GM21723 (cell line): ENCODE data around the gene PLCH2.
"Not testable (repeated sequence)": the region's sequence is repeated elsewhere in the genome, so short reads cannot be mapped to it uniquely, and the experiment has no call there.

ENCODE experiments used
- ATAC-seq: cut with Tn5 transposase; IDR thresholded peaks from one replicate; pipeline ENCODE4 v1.9.1; 2021; ENCODE audit warnings: mild to moderate bottlenecking, moderate library complexity; ENCODE audit not compliant: unreplicated experiment

The PLCH2 gene

DNA sequence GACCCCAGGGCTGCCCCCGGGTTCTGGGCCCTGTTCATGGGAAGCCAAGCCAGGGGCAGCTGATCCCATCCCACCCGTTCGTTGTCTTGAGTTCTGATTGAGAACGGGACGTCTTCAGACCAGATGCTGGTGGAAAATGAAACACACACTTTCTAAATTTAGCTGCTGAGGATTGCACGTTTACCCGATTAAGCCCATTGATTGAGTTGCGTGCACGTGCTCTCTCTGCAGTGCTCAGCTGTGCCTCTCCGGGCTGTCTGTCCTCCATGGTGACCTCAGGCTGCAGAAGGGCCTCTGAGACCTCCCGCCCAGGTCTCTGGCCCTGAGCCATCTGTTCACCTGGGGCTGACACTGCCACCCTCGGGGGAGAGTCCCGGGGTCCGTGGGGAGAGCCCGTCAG, 36.7 kb upstream of the PLCH2 start:
- no peak for ATAC-seq

DNA sequence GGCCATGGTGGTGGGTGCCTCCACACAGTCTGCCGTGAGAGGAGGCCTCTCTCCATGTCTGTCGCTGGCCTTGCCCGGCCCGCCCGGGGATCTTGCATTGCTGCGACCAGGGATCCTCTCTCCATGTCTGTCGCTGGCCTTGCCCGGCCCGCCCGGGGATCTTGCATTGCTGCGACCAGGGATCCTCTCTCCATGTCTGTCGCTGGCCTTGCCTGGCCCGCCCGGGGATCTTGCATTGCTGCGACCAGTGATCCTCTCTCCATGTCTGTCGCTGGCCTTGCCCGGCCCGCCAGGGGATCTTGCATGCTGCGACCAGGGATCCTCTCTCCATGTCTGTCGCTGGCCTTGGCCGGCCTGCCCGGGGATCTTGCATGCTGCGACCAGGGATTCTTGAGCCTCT, 35.7 kb upstream of the PLCH2 start:
- ATAC-seq = not testable (repeated sequence)

DNA sequence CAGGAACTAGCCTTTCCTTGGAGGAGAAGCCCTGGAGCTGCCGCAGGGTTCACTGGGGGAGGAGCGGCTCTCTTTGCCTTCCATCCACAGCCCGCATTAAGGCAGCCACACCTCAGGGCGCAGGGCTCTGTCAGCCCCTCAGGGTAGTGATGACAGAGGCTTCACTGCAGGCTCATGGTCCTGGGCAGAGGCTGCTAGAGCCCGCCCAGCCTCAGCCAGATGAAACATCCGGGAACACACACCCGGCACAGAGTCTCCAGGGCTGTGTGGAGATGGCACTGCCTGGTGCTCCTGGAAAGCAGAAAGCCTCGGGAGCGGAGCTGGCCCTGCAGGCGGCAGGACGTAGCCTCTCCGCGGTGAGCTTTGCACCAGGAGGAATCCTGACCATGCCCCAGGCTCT, 34.3 kb upstream of the PLCH2 start:
- no peak for ATAC-seq

DNA sequence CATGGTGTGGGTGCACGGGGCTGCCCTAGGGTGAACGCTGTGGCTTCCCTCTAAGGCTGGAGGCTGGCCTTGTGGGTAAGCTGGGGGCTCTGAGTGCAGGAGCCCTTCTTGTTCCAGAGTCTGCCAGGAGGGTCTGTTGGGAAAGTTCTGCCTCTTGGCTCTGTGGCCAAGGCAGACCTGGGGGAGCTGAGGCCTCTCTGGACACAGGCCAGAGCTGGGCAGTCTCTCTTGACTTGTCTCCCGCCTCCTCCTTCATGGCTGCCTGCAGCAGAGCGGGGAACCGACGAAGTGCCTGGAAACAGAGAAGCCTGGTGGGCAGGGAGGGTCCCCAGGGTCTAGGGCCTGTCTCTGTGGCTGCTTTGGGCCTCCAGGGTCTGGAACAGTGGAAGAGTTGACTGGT, 33.4 kb upstream of the PLCH2 start:
- ATAC-seq = no peak

DNA sequence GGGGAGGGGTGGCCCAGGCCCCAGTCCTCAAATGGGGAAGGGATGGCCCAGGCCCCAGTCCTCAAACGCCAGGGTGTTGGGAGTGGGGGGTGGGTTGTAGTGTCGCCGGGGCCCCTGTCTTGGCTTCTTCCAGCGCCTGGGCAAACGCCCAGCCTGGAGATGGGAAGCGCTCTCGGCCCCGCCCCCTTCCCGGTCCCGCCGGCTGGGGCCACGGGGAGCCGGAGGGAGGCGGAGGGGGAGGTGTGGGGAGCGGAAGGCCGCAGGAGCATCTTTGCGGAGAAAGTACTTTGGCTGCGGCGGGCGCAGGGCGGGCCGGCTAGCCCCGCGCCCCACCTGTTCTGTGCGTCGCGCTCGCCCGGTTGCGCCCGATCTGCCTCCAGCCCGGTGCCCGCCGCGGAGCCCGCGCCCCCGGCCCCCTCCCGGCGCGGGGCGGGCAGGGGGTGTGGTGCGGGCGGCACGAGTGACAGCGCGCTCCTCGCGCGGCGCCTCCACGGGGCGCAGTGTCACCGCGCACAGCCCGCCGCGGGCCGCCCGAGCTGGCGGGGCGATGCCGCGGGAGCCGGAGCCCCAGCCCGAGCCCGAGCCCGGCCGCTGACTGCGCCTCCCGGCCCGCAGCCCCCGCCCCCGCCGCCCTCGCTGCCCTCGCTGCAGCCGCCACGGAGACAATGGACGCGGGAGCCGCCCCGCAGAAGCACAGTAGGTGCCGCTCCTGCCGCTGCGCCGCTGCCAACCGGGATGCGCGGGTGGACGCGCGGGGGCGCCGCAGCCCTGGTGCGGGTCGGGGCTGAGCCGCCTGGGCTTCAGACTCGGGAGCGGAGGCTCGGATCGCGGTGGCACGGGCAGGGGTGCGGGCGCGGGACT, 32.6 kb upstream of the PLCH2 start:
- ATAC-seq = no peak

DNA sequence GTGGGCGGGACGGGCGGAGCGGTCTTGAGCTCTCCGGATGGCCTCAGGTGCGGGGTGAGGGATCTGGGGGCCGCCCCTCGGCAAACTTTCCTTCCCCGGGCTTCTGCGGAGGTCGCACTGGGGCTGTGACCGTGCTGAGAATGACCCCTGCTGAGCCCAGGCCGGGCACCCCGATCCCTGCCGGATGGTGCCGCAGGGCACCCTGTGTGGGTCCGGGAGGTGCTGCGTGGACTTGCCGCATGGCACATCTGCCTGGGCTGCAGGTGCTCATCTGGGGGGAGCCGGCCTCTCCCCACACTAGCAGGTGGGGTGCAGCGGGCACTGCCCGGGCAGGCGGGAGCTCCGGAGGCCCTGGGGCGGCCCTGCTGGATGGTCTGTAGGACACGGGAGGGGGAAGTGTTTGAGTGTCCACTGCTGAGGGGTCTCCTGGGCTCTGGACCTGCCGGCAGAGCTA, 31.9 kb upstream of the PLCH2 start:
- no peak for ATAC-seq

DNA sequence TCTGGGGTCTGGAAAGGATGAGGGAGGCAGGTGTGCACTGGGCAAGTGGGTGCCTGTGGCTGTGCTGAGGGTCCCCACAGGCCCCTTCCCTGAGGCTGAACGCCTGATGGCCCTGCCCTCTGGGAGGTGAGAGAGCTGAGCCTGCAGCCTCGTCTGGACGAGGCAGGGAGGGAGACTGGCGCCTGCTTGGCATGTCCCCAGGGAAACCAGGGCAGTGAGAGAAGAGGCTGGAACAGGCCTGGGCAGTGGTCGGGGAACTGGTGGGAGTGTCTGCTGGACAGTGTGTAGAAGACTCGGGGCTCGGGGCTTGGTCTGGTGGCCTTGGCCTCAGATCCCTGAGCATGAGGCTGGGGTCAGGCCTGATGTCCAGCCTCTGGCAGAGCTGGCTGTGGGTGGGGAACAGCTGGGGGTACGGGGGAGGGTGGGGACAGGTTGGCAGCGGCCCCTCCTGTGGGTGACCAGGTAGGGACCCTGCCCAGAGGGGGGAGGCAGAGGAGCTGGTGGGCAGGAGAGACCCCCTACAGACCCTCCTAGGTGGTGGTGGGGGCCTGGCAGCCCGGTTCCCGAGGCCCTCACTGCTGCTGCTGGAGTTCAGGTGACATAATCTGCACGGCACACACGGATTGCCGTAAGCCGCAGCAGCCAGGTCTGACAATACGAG, 30.8 kb upstream of the PLCH2 start:
- ATAC-seq = no peak

DNA sequence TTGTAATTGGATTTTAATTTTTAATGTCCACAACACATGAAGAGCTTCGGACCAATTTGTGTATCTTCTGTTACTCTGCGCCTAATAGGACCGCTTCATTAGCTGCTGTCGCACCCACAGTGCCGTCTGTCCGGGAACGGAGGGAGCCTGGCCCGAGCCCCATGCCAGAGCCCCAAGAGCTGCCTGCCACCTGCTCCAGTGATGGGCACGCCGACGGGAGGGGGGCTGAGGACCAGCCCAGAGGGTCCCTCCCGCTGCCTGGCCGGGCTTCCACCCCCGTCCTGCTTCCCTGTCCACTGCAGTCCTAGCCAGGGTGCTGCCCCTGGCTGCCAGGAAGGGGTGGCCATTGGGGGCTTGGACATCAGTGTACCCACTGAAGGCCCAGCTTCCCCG, 30.3 kb upstream of the PLCH2 start:
- no peak for ATAC-seq

DNA sequence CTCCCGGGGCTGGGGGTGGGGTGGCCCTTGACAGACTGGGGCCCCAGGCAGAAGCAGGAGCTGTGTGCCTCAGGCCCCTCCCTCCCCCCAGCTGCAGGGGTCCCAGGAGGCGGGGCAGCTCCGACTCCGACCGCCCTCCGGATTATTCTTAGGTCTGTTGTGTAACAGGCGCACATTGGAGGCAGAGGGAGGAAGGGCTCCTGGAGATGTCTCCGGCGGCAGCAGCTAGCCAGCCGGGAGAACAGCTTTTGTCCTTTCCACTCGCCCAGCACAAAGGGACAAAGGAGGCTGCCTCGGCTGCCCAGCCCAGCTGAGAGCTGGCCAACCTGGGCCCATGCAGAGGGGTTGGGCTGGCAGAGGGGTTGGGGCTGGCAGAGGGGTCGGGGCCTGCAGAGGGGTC, 29.7 kb upstream of the PLCH2 start:
- ATAC-seq = no peak

DNA sequence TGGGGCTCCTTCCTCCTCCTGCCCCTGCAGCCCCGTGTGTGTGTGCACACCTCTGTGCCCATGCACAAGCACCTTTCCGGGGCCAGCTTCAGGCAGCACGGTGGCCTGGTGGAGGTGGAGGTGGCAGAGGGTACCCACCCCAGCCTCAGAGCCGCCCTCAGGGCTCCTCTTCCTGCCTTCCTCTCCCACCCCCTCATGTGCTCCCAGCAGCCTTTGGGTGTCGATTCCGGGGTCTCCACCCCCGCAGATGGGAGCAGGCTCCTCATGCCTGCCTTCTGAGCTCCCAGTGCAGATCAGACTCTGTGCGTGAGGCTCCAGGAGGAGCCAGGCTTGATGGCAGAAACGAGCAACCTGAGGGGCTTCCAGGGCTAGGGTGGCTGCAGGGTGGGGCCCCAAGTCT, 29.2 kb upstream of the PLCH2 start:
- ATAC-seq = no peak

DNA sequence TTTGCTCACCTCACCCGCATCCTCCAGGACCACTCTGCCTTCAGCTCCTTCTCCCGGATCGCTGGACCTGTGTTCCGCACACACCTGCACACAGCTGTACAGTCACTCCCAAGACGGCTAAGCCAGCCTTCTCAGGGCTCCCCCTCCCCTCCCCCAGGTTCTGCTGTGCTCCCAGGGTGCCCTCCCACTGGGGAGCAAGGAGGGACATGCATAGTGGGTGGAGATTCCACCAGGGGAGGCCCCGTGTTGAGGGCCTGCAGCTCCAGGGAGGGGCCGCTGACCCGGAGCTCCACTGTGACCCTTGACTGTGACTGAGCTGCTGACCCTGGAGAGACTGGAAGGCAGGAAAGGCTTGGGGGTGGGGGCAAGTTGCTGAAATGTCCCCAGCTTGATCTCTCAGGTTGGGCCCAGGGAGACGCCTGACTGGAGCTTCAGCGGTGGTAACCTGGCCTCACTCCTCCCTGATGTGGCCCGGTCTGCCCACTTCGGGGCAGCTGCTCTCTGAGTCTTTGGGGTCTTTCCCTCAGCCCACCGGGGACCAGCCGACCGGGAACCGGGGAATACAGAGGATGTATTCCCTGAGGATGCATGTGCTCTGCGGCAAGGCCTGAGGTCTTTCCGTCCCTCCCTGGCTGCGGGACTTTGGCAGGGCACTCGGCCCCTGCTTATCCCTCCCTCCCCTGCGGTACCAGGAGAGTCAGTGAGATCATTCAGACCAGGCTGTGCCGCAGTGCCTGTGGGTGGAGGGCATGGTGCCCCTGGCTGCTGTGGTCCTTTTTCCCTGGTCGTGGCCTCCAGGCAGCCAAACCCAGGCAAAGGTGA, 28.6 kb upstream of the PLCH2 start:
- ATAC-seq = no peak

DNA sequence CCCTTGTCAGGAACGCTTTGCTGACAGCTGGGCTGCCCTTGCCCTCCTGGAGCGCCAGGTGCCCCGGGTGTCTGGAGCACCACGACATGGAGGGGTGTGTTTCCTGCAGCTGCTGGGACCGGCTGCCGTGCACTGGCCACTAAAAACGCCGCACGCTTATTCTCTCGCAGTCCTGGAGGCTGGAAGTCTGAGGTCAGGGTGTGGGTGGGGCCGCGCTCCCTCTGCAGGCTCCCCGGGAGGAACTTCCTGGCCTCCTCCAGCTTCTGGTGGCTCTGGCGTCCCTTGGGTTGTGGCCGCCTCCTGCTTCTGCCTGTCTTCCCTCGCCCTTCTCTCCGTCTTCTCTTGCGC, 28.0 kb upstream of the PLCH2 start:
- no peak for ATAC-seq

DNA sequence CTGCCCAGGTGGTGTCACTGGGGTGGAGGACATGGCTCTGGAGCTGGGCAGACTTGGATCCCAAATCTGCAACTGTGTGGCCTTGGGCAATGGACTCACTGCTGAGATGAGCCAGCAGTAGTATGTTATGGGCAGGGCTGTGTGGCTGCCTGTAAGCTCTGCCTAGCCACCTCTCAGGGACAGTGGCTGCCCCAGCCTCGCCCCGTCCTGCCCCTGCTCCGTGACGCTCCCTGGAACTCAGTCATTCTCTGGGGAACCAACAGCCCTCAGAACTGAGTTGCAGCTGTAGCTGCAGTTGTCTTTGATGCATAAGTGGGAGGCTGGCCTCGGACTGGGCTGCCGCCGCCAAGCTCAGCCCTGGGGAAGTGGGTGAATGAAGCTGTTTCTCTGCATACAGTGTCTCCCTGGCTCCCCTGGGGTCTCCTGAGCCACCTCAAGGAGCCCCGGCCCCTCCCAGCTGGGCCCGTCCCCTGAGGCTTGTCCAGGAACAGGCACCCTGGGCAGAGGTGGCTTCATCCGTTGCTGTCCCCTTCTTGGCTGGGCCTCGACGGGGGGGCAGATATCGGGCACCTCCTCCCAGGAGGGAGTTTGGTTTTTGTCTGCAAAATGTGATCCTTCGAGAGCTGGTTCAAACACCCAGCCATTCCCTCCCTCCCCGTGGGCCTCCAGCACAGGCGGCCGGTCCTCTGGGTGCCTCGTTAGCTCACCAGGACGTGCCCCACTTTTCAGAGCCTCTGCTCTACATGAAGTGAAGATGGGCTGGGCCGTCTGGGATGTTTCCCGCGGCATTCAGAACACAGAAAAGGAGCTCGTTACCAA, 26.2 kb upstream of the PLCH2 start:
- ATAC-seq = no peak

DNA sequence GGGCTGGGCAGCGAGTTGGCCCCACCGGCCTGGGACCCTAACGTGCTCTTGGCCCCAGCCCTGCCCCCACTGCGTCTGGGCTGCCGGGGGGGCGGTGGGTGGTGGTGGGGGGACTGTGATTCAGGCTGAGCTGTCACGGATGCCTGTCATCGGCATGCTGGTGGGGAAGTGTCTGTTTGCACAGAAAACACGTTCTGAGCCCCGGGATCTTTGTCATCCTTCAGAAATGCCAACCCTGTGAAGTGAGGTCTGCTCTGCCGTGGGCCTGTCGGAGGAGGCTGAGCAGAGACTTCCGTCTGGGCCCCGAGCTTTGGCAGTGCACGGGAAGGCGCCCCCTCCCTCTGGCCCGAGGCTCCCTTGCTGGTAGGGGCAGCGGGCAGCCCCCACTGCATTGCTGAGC, 24.3 kb upstream of the PLCH2 start:
- ATAC-seq = no peak

DNA sequence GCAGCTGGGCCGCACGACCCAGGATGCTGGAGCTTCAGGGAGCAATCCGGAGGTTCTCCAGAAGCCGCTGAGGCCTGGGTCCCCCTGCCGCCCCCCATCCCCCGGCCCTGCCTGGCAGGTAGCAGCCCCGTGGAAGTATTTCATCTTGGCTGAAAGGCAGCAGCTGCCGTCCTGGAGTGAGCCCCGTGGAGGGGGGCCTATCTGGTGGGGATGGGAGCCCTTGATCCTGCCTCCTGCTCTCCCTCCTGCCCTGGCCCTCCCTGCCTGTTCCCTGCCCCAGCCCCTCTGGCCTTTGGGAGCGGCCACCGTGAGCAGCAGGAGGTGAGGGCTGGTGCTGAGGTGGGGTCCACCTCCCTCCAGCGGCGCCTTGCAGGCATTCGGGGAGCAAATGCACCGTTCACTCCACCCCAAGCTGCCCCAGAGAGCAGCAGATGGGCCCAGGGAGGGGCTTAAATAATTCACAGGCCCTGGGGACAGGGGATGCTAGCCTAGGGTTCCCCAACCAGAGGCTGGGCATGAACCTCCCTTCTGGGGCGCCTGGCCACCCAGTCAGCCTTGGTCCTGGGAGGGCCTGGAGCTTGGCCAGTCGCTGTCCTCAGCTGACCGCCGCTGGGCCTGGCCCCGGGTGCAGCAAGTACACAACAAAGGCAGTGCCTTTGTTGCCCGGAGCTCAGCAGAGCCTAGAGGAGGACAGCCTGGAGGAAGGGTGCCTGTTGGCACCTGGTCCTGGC, 23.7 kb upstream of the PLCH2 start:
- no peak for ATAC-seq

DNA sequence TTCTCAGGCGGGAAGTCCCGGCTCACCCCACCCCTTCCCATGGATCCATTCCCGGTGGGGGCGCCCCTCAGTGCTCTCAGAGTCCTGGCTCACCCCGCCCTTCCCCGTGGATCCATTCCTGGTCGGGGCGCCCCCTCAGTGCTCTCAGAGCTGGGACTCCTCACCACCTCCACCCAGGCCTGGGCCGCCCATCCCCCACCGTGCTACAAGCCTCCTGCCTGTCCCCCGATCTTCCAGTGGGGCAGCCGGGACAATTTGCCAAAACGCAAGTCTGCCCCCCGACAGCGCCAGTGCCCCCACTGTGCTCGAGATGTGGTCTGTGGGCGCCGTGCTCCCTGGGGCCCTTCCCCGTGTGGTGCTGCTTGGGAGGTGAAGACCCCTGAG, 23.2 kb upstream of the PLCH2 start:
- ATAC-seq = no peak

DNA sequence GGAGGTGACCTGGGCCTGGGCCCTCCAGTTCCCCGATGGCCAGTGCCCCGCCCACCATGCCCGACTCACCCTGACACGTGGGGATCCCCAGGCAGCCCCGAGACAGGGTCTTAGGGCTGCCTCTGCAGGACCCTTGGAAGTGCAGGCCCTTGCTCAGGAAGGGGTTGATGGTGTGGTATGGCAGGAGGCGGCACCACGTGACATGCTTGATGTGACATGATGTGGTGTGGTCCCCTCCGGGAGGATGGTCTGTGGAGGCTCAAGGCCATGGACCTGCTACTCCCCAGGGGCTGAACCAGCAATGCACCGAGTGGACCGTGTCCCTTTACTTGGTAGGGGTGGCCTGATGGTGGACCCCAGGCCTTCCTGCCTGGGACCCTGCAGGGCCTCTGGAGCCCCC, 21.9 kb upstream of the PLCH2 start:
- ATAC-seq = no peak

DNA sequence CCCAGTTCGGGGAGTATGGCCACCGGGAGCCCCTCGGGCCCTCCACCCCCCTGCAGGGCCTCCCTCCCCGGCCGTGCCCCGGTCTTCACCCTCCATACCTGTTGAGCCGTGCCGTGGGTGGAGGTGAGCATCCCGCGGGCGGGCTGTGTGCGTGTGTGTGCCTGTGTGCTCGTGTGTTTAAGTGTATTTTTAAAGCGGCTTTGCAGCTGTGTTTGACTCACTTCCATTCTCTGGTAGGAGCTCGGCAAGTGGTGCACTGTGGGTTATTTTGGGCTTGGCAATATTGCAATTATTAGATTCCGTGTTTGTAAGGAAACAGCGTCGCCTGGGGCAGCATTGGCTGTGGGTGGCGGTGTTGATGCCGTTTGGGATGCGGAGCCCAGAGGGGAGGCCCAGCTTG, 20.3 kb upstream of the PLCH2 start:
- no peak for ATAC-seq

DNA sequence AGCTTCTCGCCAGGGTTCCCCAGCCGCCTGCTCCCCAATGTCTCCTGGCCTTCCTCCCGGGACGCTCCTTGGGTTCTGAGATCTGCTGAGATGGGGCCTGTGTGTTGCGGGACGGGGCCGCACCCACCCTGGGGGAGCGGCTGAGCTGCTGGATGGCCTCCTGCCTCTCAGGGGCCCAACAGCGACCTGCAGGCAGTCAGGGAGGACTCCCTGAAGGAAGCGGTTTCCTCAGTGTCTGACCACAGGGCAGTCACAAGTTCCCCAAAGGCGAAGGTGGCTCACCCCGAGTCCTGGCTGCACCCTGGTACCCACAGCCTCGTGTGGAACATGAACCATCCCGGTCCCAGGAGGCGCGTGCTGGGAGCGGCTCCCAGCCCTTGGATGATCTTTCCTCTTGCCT, 18.6 kb upstream of the PLCH2 start:
- no peak for ATAC-seq

DNA sequence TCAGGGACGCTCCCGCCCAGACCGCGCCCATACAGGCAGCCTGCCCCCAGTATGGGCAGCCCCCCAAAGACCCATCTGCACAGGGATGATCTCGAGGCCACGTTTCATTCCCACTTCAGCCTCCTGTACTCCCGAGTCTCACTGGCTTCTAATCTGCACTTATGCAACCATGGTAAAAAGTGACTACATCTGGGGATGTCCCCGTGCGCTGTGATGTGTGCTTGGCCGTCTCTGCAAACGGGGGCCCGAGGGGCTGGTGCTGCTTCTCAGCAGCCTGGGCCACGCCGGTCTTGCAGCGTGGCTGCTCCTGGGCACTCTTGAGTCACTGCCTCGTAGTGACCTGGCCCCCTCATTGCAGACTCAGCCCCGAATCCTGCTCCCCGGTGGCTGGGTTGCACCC, 17.4 kb upstream of the PLCH2 start:
- ATAC-seq = no peak
